Ovary (tissue), 9 donors: Measurements from ENCODE around the gene MGAT5B. TPM values are rescaled to one million over a fixed set of nuclear protein-coding genes. Genes with fewer than 3 reads are reported as not detected.

Source experiments
- DNase-seq, 5 donors: peaks; one replicate each; pipeline ENCODE4 v3.0.0-alpha.2; 2019 to 2020
- H3K27ac ChIP-seq, 2 donors: fragments of 200-600 bp; one replicate each; pipeline versions ENCODE4 v1.5.1 to v1.8.0; 2019 to 2022
- H3K27me3 ChIP-seq: fragments of 200-600 bp; one replicate; pipeline ENCODE4 v1.8.0; 2022
- H3K36me3 ChIP-seq: fragments of 200-600 bp; sonication (generic); one replicate; pipeline ENCODE4 v1.5.1; 2019
- H3K4me1 ChIP-seq: one replicate; pipeline ENCODE4 v1.8.1; 2013; ENCODE audit warnings: mild to moderate bottlenecking, moderate library complexity; ENCODE audit not compliant: insufficient read depth
- H3K4me3 ChIP-seq: fragments of 200-600 bp; sonication (generic); one replicate; pipeline ENCODE4 v1.5.1; 2017
- H3K9me3 ChIP-seq, 2 donors: fragments of 200-600 bp in 1 of 2; sonication (generic) in 1 of 2; one replicate each; pipeline versions ENCODE4 v1.5.1 to v1.8.1; 2013 to 2019; ENCODE audit warnings: mild to moderate bottlenecking in 1 of 2, moderate library complexity in 1 of 2
- CTCF ChIP-seq, 3 donors: fragments of 450-650 bp in 2 of 3; fragments of 200-600 bp in 1 of 3; IDR thresholded peaks; one replicate each; pipeline versions ENCODE4 v1.5.1 to v1.8.0; 2016 to 2022; ENCODE audit warnings: antibody characterized with exemption in 3 of 3, mild to moderate bottlenecking in 1 of 3
- EP300 ChIP-seq: sonication (generic); formaldehyde crosslinking; IDR thresholded peaks from one replicate; pipeline ENCODE4 v1.6.1; 2017; ENCODE audit warnings: antibody characterized with exemption
- POLR2A ChIP-seq: fragments of 450-650 bp; IDR thresholded peaks from one replicate; pipeline ENCODE4 v1.6.1; 2017; ENCODE audit warnings: antibody characterized with exemption, mild to moderate bottlenecking, moderate library complexity
- WGBS, 3 donors: extraction: QIAGEN DNeasy Blood & Tissue Kit in 1 of 3; methylation state at CpG; one replicate each; pipeline versions ENCODE4 v1.1.5 to v1.1.7; 2013 to 2017; 5-methylcytosine and 5-hydroxymethylcytosine counted together
- intact Hi-C, 4 donors: fragments of 100-400 bp; cut with DNase I; formaldehyde crosslinking; loops; one replicate each; pipeline versions ENCODE4 v1.11.0 to v1.15.1; 2022 to 2023
- polyA plus RNA-seq, 2 donors: library from polyadenylated mRNA; stranded (reverse); fragments of 200-250 nt in 1 of 2; fragments of 350-450 nt in 1 of 2; fragmentation: Illumina TruSeq in 1 of 2; extraction: RNeasy Lipid Tissue Mini Kit (QIAGEN cat#74804) in 1 of 2; gene quantifications; one replicate each; pipeline ENCODE4 v1.2.3, GENCODE V29; 2013 to 2014
- total RNA-seq, 7 donors: library from RNA; depleted of rRNA in 2 of 7; stranded (reverse); fragments of >200 nt in 2 of 7; fragmentation: NEBNext Ultra II Directional in 3 of 7; extraction: Animal tissue kit (Norgen Biotek cat#: 25700) in 3 of 7; gene quantifications; one replicate each; pipeline versions ENCODE4 v1.1.0 to v1.2.4, GENCODE V29; 2016 to 2023
- donor health status: DM: no; HTN: no; CAD: no; lungs with moderate emphysema.
- donor health status: DM: no; HTN: no; CAD: no.
- donor health status: Bipolar disorder and iron deficiency.
- donor health status: DM: yes; HTN: yes; CAD: no.
- donor health status: DM: no; HTN: no; CAD: no.
- donor health status: DM: yes; HTN: yes; CAD: no.

Gene MGAT5B
- total and polyA plus RNA-seq, 9 donors: 0.23 to 3.6 (median 0.77) TPM; not detected in 1

GRCh38 chr17:76955191-76955590, 87.0 kb downstream of the MGAT5B start:
- H3K9me3 ChIP-seq: no peaks in the 10 kb centered on the region
- H3K4me3 ChIP-seq: no peak overlapping the region
- 51 to 57% (median 57%) methylated on average over 6 of the region's 6 CpGs for WGBS, 3 donors
- intact Hi-C loops: no loop called here
- H3K27ac ChIP-seq: no peak overlapping the region
- DNase-seq: no peak
- TF ChIP-seq CTCF (IDR thresholded peaks at IDR 0.05) (no peak), POLR2A (no peak)
- no peaks in the 10 kb centered on the region for H3K4me1 ChIP-seq
- H3K36me3 ChIP-seq: no peaks in the 10 kb centered on the region
- H3K27me3 ChIP-seq: no peaks in the 10 kb centered on the region

- TF ChIP-seq POLR2A: no peak
- no peak for TF ChIP-seq EP300
- Histone ChIP-seq H3K27ac (no peak overlapping the region), H3K36me3 (no peaks in the 10 kb centered on the region), H3K27me3 (no peaks in the 10 kb centered on the region), H3K9me3 (no peaks in the 10 kb centered on the region), H3K4me1 (no peaks in the 10 kb centered on the region), H3K4me3 (no peak overlapping the region)
- intact Hi-C loops: no loop called here
- DNase-seq: no peak
- WGBS, 3 donors: 82 to 88% (median 84%) methylated on average over 17 of the region's 17 CpGs
Observed at GRCh38 chr17:76956846-76957540, 88.8 kb downstream of the MGAT5B start.

- Histone ChIP-seq H3K9me3 (no peaks in the 10 kb centered on the region), H3K4me3 (no peak overlapping the region), H3K36me3 (no peaks in the 10 kb centered on the region), H3K27ac (no peak overlapping the region), H3K4me1 (no peaks in the 10 kb centered on the region), H3K27me3 (no peaks in the 10 kb centered on the region)
- intact Hi-C loops: no loop called here
- WGBS, 3 donors: 34 to 44% (median 34%) methylated on average over 27 to 28 of the region's 28 CpGs
- DNase-seq: no peak
- no peak for TF ChIP-seq POLR2A
Observed at GRCh38 chr17:76957678-76958464, 89.7 kb downstream of the MGAT5B start.

- H3K36me3 ChIP-seq: no peaks in the 10 kb centered on the region
- intact Hi-C loops: no loop called here
Observed at GRCh38 chr17:76958974-76959373, 90.8 kb downstream of the MGAT5B start.

GRCh38 chr17:76961869-76962268, 93.7 kb downstream of the MGAT5B start:
- H3K27ac ChIP-seq: no peak overlapping the region
- no peaks in the 10 kb centered on the region for H3K9me3 ChIP-seq
- H3K4me3 ChIP-seq: no peak overlapping the region
- no peaks in the 10 kb centered on the region for H3K36me3 ChIP-seq
- H3K4me1 ChIP-seq: no peaks in the 10 kb centered on the region
- TF ChIP-seq EP300: no peak
- no peak for TF ChIP-seq CTCF (IDR thresholded peaks at IDR 0.05)
- no peak for TF ChIP-seq POLR2A
- 75 to 86% (median 76%) methylated on average over 13 of the region's 13 CpGs for WGBS, 3 donors
- no peak for DNase-seq
- intact Hi-C loops: no loop called here
- H3K27me3 ChIP-seq: no peaks in the 10 kb centered on the region

More at GRCh38 chr17:76958974-76959373, 90.8 kb downstream of the MGAT5B start:
- 74 to 80% (median 79%) methylated on average over 9 of the region's 9 CpGs for WGBS, 3 donors
- no peak for DNase-seq
- Histone ChIP-seq H3K9me3 (no peaks in the 10 kb centered on the region), H3K4me3 (no peak overlapping the region), H3K27me3 (no peaks in the 10 kb centered on the region), H3K27ac (no peak overlapping the region), H3K4me1 (no peaks in the 10 kb centered on the region)
- TF ChIP-seq POLR2A (no peak), EP300 (no peak), CTCF (IDR thresholded peaks at IDR 0.05) (no peak)
